Measurements from ENCODE around the gene YAE1. TPM values are rescaled to one million over a fixed set of nuclear protein-coding genes. Genes with fewer than 3 reads are reported as not detected.
A peak's percentile ranks its signal among the peaks of the same experiment; 100 is the strongest.

YAE1 gene
- total and polyA plus RNA-seq, 4 donors, result 32.5 to 42.9 (median 38.6) TPM

DNA sequence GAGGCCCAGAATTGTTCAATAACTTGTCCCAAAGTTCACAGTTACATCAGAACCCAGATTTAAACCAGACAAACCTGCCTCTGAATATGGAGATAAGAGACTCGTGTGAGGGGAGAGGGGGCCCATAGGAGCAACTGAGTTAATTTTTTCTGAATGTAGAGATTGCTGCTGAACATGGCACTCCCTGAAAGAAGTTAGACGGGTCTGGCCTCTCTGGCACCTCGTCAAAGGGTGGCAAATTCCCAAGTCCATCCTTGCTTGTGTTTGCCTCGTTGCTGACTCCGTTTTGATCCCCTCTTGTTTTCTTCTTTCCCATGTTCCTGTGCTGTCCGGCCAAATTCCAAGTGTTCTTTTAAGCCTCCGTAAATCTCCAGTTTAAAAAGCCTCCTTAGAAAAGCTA is 35.2 kb upstream of the YAE1 start:
- DNase-seq (ENCODE audit: low read depth in 4 of 6, low spot score in 6 of 6), result no peak
- Histone ChIP-seq H3K36me3 (ENCODE audit: control insufficient read depth, insufficient read depth, low read length) (no peaks in the 10 kb centered on the region), H3K4me1 (ENCODE audit: control insufficient read depth, insufficient read depth, low read length) (no peaks in the 10 kb centered on the region), H3K27ac (ENCODE audit: low read depth, low read length) (no peak overlapping the region), H3K4me3 (ENCODE audit: low read depth, low read length) (no peak overlapping the region), H3K9me3 (ENCODE audit: control insufficient read depth, insufficient read depth, low read length) (no peaks in the 10 kb centered on the region), H3K27me3 (ENCODE audit: control insufficient read depth, insufficient read depth, low read length) (no peaks in the 10 kb centered on the region)
- 34% methylated on average over 6 of the region's 7 CpGs for WGBS (ENCODE audit: insufficient coverage)

DNA sequence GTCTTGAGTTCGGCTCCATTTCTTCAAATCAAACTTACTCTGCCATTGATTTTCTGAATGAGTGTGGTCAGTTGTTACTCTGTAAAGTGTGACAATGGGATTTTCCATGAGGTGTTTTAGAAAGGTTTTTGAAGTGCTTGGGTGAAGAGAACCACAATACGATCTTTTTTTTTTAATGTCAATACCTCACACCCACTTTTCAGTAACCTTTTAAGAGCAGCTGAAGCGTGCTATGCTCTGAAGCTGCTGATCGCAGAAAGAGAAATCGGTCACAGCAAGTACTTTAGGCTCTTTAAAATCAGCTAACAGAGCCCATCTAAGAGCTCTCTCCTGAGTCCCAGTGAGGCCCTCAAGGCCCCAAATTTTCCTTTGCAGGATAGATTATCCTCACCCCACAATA is 34.4 kb upstream of the YAE1 start:
- Histone ChIP-seq H3K4me3 (ENCODE audit: low read depth, low read length) (no peak overlapping the region), H3K36me3 (ENCODE audit: control insufficient read depth, insufficient read depth, low read length) (no peaks in the 10 kb centered on the region), H3K9me3 (ENCODE audit: control insufficient read depth, insufficient read depth, low read length) (no peaks in the 10 kb centered on the region), H3K4me1 (ENCODE audit: control insufficient read depth, insufficient read depth, low read length) (no peaks in the 10 kb centered on the region), H3K27me3 (ENCODE audit: control insufficient read depth, insufficient read depth, low read length) (no peaks in the 10 kb centered on the region), H3K27ac (ENCODE audit: low read depth, low read length) (no peak overlapping the region)
- 73% methylated on average over 3 of the region's 5 CpGs for WGBS (ENCODE audit: insufficient coverage)
- DNase-seq (ENCODE audit: low read depth in 4 of 6, low spot score in 6 of 6), result no peak

GRCh38 chr7:39532832-39533231 is 33.4 kb upstream of the YAE1 start:
- no peak overlapping the region for H3K4me3 ChIP-seq (ENCODE audit: low read depth, low read length)
- H3K9me3 ChIP-seq (ENCODE audit: control insufficient read depth, insufficient read depth, low read length), result no peaks in the 10 kb centered on the region
- no peaks in the 10 kb centered on the region for H3K27me3 ChIP-seq (ENCODE audit: control insufficient read depth, insufficient read depth, low read length)
- no peaks in the 10 kb centered on the region for H3K36me3 ChIP-seq (ENCODE audit: control insufficient read depth, insufficient read depth, low read length)
- DNase-seq (ENCODE audit: low read depth in 4 of 6, low spot score in 6 of 6), result no peak
- no peak overlapping the region for H3K27ac ChIP-seq (ENCODE audit: low read depth, low read length)
- no peaks in the 10 kb centered on the region for H3K4me1 ChIP-seq (ENCODE audit: control insufficient read depth, insufficient read depth, low read length)
- WGBS (ENCODE audit: insufficient coverage), result 71% methylated on average over 1 of the region's 4 CpGs

GRCh38 chr7:39534599-39534998 is 31.6 kb upstream of the YAE1 start:
- WGBS (ENCODE audit: insufficient coverage), result 100% methylated on average over 1 of the region's 1 CpG
- no peaks in the 10 kb centered on the region for H3K36me3 ChIP-seq (ENCODE audit: control insufficient read depth, insufficient read depth, low read length)
- no peaks in the 10 kb centered on the region for H3K27me3 ChIP-seq (ENCODE audit: control insufficient read depth, insufficient read depth, low read length)
- H3K4me1 ChIP-seq (ENCODE audit: control insufficient read depth, insufficient read depth, low read length), result no peaks in the 10 kb centered on the region
- no peaks in the 10 kb centered on the region for H3K9me3 ChIP-seq (ENCODE audit: control insufficient read depth, insufficient read depth, low read length)
- DNase-seq (ENCODE audit: low read depth in 4 of 6, low spot score in 6 of 6), result no peak
- H3K4me3 ChIP-seq (ENCODE audit: low read depth, low read length), result no peak overlapping the region
- H3K27ac ChIP-seq (ENCODE audit: low read depth, low read length), result no peak overlapping the region

- H3K36me3 ChIP-seq (ENCODE audit: control insufficient read depth, insufficient read depth, low read length), result no peaks in the 10 kb centered on the region
- H3K27me3 ChIP-seq (ENCODE audit: control insufficient read depth, insufficient read depth, low read length), result no peaks in the 10 kb centered on the region
- H3K27ac ChIP-seq (ENCODE audit: low read depth, low read length), result no peak overlapping the region
- H3K4me1 ChIP-seq (ENCODE audit: control insufficient read depth, insufficient read depth, low read length), result no peaks in the 10 kb centered on the region
- H3K4me3 ChIP-seq (ENCODE audit: low read depth, low read length), result no peak overlapping the region
- DNase-seq (ENCODE audit: low read depth in 4 of 6, low spot score in 6 of 6), result no peak
- no peaks in the 10 kb centered on the region for H3K9me3 ChIP-seq (ENCODE audit: control insufficient read depth, insufficient read depth, low read length)
Observed at GRCh38 chr7:39535064-39535463, 31.1 kb upstream of the YAE1 start.

DNA sequence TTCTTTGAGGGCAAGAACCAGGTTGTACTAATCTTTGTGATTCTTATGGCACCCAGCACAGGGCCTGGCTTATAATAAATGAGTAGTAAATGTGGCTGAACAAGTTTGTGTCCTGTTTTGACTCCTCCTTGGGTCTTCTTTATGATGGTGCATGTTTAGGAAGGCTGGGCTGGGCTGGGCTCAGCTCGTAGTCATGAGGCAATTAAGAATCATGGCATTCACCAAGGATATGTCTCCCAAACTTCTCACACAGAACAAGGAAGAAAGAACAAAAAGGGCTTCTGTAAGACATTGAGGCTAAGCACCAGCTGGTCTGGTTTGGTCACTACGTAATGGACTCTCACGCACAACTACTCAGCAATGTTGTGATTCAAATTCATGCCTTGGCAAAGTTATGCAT is 30.5 kb upstream of the YAE1 start:
- Histone ChIP-seq H3K4me3 (ENCODE audit: low read depth, low read length) (no peak overlapping the region), H3K4me1 (ENCODE audit: control insufficient read depth, insufficient read depth, low read length) (no peaks in the 10 kb centered on the region), H3K36me3 (ENCODE audit: control insufficient read depth, insufficient read depth, low read length) (no peaks in the 10 kb centered on the region), H3K9me3 (ENCODE audit: control insufficient read depth, insufficient read depth, low read length) (no peaks in the 10 kb centered on the region), H3K27ac (ENCODE audit: low read depth, low read length) (no peak overlapping the region), H3K27me3 (ENCODE audit: control insufficient read depth, insufficient read depth, low read length) (no peaks in the 10 kb centered on the region)
- 80% methylated on average over 1 of the region's 3 CpGs for WGBS (ENCODE audit: insufficient coverage)
- DNase-seq (ENCODE audit: low read depth in 4 of 6, low spot score in 6 of 6), result no peak

GRCh38 chr7:39536951-39537350 is 29.3 kb upstream of the YAE1 start:
- H3K27ac ChIP-seq (ENCODE audit: low read depth, low read length), result no peak overlapping the region
- no peak overlapping the region for H3K4me3 ChIP-seq (ENCODE audit: low read depth, low read length)
- H3K36me3 ChIP-seq (ENCODE audit: control insufficient read depth, insufficient read depth, low read length), result no peaks in the 10 kb centered on the region
- no peaks in the 10 kb centered on the region for H3K4me1 ChIP-seq (ENCODE audit: control insufficient read depth, insufficient read depth, low read length)
- H3K9me3 ChIP-seq (ENCODE audit: control insufficient read depth, insufficient read depth, low read length), result no peaks in the 10 kb centered on the region
- no peaks in the 10 kb centered on the region for H3K27me3 ChIP-seq (ENCODE audit: control insufficient read depth, insufficient read depth, low read length)
- peak in 1 of 6 donors; percentile 27 for DNase-seq (ENCODE audit: low read depth in 4 of 6, low spot score in 6 of 6)
- WGBS (ENCODE audit: insufficient coverage), result 57% methylated on average over 1 of the region's 1 CpG

DNA sequence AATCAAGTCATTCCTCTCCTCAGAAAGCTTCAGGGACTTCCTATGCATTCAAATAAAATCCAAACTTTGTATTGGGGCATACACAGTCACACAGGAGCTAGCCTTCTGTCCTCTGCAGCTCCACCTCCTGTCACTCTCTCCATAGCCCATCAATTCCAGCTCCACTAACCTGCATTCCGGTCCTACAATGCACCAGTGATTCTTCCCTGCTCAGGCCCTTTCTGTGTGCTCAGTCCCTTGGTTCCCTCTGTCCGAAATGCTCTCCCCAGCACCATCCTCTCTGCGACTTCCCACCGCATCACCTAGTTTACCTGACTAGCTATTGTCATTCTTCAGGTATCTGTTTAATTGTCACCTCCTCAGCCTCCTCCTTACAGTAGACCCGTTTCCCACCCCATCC is 26.4 kb upstream of the YAE1 start:
- H3K27ac ChIP-seq (ENCODE audit: low read depth, low read length), result no peak overlapping the region
- no peak for DNase-seq (ENCODE audit: low read depth in 4 of 6, low spot score in 6 of 6)
- H3K36me3 ChIP-seq (ENCODE audit: control insufficient read depth, insufficient read depth, low read length), result no peaks in the 10 kb centered on the region
- H3K4me1 ChIP-seq (ENCODE audit: control insufficient read depth, insufficient read depth, low read length), result no peaks in the 10 kb centered on the region
- no peaks in the 10 kb centered on the region for H3K9me3 ChIP-seq (ENCODE audit: control insufficient read depth, insufficient read depth, low read length)
- H3K4me3 ChIP-seq (ENCODE audit: low read depth, low read length), result no peak overlapping the region
- WGBS (ENCODE audit: insufficient coverage), result 79% methylated on average over 5 of the region's 5 CpGs
- no peaks in the 10 kb centered on the region for H3K27me3 ChIP-seq (ENCODE audit: control insufficient read depth, insufficient read depth, low read length)

DNA sequence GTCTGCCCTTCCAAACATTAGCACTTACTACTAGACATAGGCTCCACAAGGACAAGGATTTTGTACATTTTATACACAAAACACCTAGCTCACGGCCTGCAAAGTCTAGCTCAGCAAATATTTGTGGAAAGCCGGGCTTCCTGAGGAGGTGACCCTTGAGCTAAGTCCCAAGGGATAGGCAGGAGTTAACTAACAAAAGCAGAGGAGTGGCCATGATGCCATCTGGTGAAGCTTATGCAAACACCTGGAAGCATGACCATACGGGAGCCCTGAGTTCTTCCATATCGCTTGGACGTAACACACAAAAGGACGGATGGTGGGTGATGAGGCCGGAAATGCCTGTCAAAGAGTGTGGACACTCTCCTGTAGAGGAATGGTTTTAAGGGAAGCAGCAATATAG is 25.9 kb upstream of the YAE1 start:
- H3K27ac ChIP-seq (ENCODE audit: low read depth, low read length), result no peak overlapping the region
- no peaks in the 10 kb centered on the region for H3K36me3 ChIP-seq (ENCODE audit: control insufficient read depth, insufficient read depth, low read length)
- H3K4me3 ChIP-seq (ENCODE audit: low read depth, low read length), result no peak overlapping the region
- H3K9me3 ChIP-seq (ENCODE audit: control insufficient read depth, insufficient read depth, low read length), result no peaks in the 10 kb centered on the region
- no peaks in the 10 kb centered on the region for H3K4me1 ChIP-seq (ENCODE audit: control insufficient read depth, insufficient read depth, low read length)
- DNase-seq (ENCODE audit: low read depth in 4 of 6, low spot score in 6 of 6), result no peak
- 71% methylated on average over 6 of the region's 7 CpGs for WGBS (ENCODE audit: insufficient coverage)
- H3K27me3 ChIP-seq (ENCODE audit: control insufficient read depth, insufficient read depth, low read length), result no peaks in the 10 kb centered on the region

DNA sequence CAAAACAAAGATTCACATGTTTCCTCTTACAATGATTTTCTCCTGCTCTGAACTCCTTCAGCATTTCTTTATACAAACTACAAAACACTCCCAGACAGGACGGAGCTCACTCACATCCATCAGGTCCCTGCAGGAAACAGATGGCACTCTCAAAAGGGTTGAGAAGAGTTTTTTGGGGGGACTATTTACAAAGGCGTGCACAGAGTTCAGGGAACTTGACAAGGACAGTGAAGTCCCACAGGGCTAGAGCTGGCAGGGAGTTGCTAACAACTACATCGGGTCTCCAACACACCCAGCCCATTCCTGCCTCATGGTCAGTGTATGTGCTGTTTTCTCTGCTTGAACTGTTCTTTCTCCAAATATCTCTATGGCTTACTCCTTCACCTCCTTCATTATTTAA is 24.7 kb upstream of the YAE1 start:
- H3K36me3 ChIP-seq (ENCODE audit: control insufficient read depth, insufficient read depth, low read length), result no peaks in the 10 kb centered on the region
- no peak overlapping the region for H3K27ac ChIP-seq (ENCODE audit: low read depth, low read length)
- DNase-seq (ENCODE audit: low read depth in 4 of 6, low spot score in 6 of 6), result no peak
- H3K9me3 ChIP-seq (ENCODE audit: control insufficient read depth, insufficient read depth, low read length), result no peaks in the 10 kb centered on the region
- no peak overlapping the region for H3K4me3 ChIP-seq (ENCODE audit: low read depth, low read length)
- H3K4me1 ChIP-seq (ENCODE audit: control insufficient read depth, insufficient read depth, low read length), result no peaks in the 10 kb centered on the region
- WGBS (ENCODE audit: insufficient coverage), result no CpG with 5 or more reads among the region's 3 CpGs
- no peaks in the 10 kb centered on the region for H3K27me3 ChIP-seq (ENCODE audit: control insufficient read depth, insufficient read depth, low read length)

Data from spinal cord (tissue), 10 donors.